K562 (cell line): ENCODE measurements around the gene ZNF439. TPM values are rescaled to one million over a fixed set of nuclear protein-coding genes. Genes with fewer than 3 reads are reported as not detected.

Experiments
- ARID1B ChIP-seq: fragments of 450-650 bp; IDR thresholded peaks from 2 replicates; pipeline ENCODE4 v1.6.1; 2016; ENCODE audit warnings: antibody characterized with exemption, mild to moderate bottlenecking, inconsistent platforms
- ARNT ChIP-seq, 2 experiments: fragments of 450-650 bp; IDR thresholded peaks; 2 replicates each; pipeline ENCODE4 v1.6.1; 2016; ENCODE audit warnings: mild to moderate bottlenecking in 1 of 2
- BHLHE40 ChIP-seq: IDR thresholded peaks from 2 replicates; pipeline ENCODE4 v1.6.1; 2011; ENCODE audit warnings: low read length, improper control_type of control experiment
- BRF1 ChIP-seq: IDR thresholded peaks from 3 replicates; pipeline ENCODE4 v1.6.1; 2011; ENCODE audit warnings: borderline replicate concordance, mild to moderate bottlenecking; ENCODE audit not compliant: insufficient read length; ENCODE audit errors: extremely low read depth
- EP300 ChIP-seq: IDR thresholded peaks from 2 replicates; pipeline ENCODE4 v1.6.1; 2012; ENCODE audit warnings: low read length, improper control_type of control experiment
- EP400 ChIP-seq: fragments of 450-650 bp; IDR thresholded peaks from 2 replicates; pipeline ENCODE4 v1.6.1; 2017; ENCODE audit warnings: antibody characterized with exemption, mild to moderate bottlenecking, moderate library complexity
- EWSR1 ChIP-seq: fragments of 450-650 bp; IDR thresholded peaks from 2 replicates; pipeline ENCODE4 v1.6.1; 2018; ENCODE audit warnings: borderline replicate concordance, mild to moderate bottlenecking, low read depth, moderate library complexity; ENCODE audit not compliant: partially characterized antibody
- FOSL1 ChIP-seq: fragments of 200-800 bp; sonication (Bioruptor generic); conservative IDR thresholded peaks from 2 replicates; pipeline ENCODE4 v1.6.1; 2016; ENCODE audit warnings: missing genetic modification characterization, missing compliant biosample characterization
- HLTF ChIP-seq: fragments of 450-650 bp; IDR thresholded peaks from 2 replicates; pipeline ENCODE4 v1.6.1; 2016
- JUN ChIP-seq, 2 experiments: sonication (generic) in 1 of 2; formaldehyde crosslinking in 1 of 2; IDR thresholded peaks; 2 replicates each; pipeline versions ENCODE4 v1.6.1 to v1.8.0; 2012 to 2022; ENCODE audit warnings: borderline replicate concordance in 2 of 2, mild to moderate bottlenecking in 2 of 2, improper control_type of control experiment in 1 of 2, low read depth in 1 of 2, low read length in 1 of 2, missing genetic modification reagents in 1 of 2
- KDM2B ChIP-seq: fragments of 250-450 bp; sonication (Bioruptor Pico); IDR thresholded peaks from 2 replicates; pipeline ENCODE4 v1.8.0; 2021; ENCODE audit warnings: mild to moderate bottlenecking, moderate library complexity
- NCOA1 ChIP-seq: fragments of 450-650 bp; IDR thresholded peaks from 2 replicates; pipeline ENCODE4 v1.6.1; 2016; ENCODE audit warnings: low read depth
- POLR2B ChIP-seq: fragments of 450-650 bp; IDR thresholded peaks from 2 replicates; pipeline ENCODE4 v1.6.1; 2018; ENCODE audit warnings: low read depth; ENCODE audit not compliant: partially characterized antibody
- SMAD3 ChIP-seq: fragments of 450-650 bp; formaldehyde crosslinking; conservative IDR thresholded peaks from 2 replicates; pipeline ENCODE4 v1.4.0; 2020; ENCODE audit warnings: mild to moderate bottlenecking
- SMAD4 ChIP-seq: fragments of 250-450 bp; sonication (Bioruptor Pico); conservative IDR thresholded peaks from 2 replicates; pipeline ENCODE4 v1.8.0; 2021; ENCODE audit warnings: inconsistent platforms, mild to moderate bottlenecking, moderate library complexity
- ZKSCAN8 ChIP-seq: fragments of 200-800 bp; sonication (Bioruptor generic); IDR thresholded peaks from 2 replicates; pipeline ENCODE4 v1.6.1; 2016; ENCODE audit warnings: missing genetic modification characterization, missing compliant biosample characterization
- ZNF24 ChIP-seq: fragments of 450-650 bp; IDR thresholded peaks from 2 replicates; pipeline ENCODE4 v1.6.1; 2016
- ZNF324 ChIP-seq: fragments of 250-450 bp; sonication (Bioruptor Pico); IDR thresholded peaks from 2 replicates; pipeline ENCODE4 v1.4.0; 2020; ENCODE audit warnings: mild to moderate bottlenecking
- ZNF785 ChIP-seq: fragments of 250-450 bp; sonication (Bioruptor Pico); IDR thresholded peaks from 2 replicates; pipeline ENCODE4 v1.4.0; 2020; ENCODE audit warnings: mild to moderate bottlenecking
- polyA plus RNA-seq, 8 experiments: library from polyadenylated mRNA; depleted of rRNA in 4 of 8; stranded (reverse) in 5 of 8; unstranded in 3 of 8; fragments of >200 nt; fragmentation: Nextera tagmentation in 2 of 8; fragmentation: Illumina TruSeq in 1 of 8; extraction: Ambion mirVana in 2 of 8; extraction: Trizol in 1 of 8; gene quantifications; 2 replicates each; pipeline versions ENCODE4 v1.2.1 to v1.2.3, GENCODE V29; 2011 to 2014; ENCODE audit warnings: inconsistent platforms in 1 of 8, missing spikeins in 1 of 8
- total RNA-seq, 7 experiments: library from RNA; depleted of rRNA in 6 of 7; stranded (reverse); fragments of >200 nt in 6 of 7; fragmentation: Illumina TruSeq in 2 of 7; extraction: Trizol in 2 of 7; gene quantifications; 2 replicates each; pipeline versions ENCODE4 v1.2.1 to v1.2.3, GENCODE V29; 2011 to 2021; ENCODE audit warnings: low replicate concordance in 1 of 7
- TF ChIP-seq, protein P1 (sequence below): sonication (generic); formaldehyde crosslinking; IDR thresholded peaks from 2 replicates; pipeline ENCODE4 v1.5.0; 2020; ENCODE audit warnings: missing genetic modification reagents
- TF ChIP-seq, protein P2 (sequence below): sonication (generic); formaldehyde crosslinking; IDR thresholded peaks from 2 replicates; pipeline ENCODE4 v1.8.1; 2022; ENCODE audit warnings: missing genetic modification reagents
- TF ChIP-seq, protein P3 (sequence below): IDR thresholded peaks from 2 replicates; pipeline ENCODE4 v1.6.1; 2011; ENCODE audit warnings: borderline replicate concordance, low read depth, mild to moderate bottlenecking, moderate library complexity, low read length; ENCODE audit not compliant: insufficient read depth, poor library complexity, severe bottlenecking
- TF ChIP-seq, protein P4 (sequence below), 2 experiments: fragments of 450-650 bp in 1 of 2; sonication (generic) in 1 of 2; formaldehyde crosslinking in 1 of 2; IDR thresholded peaks in 1 of 2; conservative IDR thresholded peaks in 1 of 2; 2 replicates each; pipeline versions ENCODE4 v1.6.1 to v1.8.1; 2016 to 2023; ENCODE audit warnings: mild to moderate bottlenecking in 2 of 2, moderate library complexity in 2 of 2, inconsistent platforms in 1 of 2, missing genetic modification reagents in 1 of 2
- TF ChIP-seq, protein P5 (sequence below): fragments of 450-650 bp; conservative IDR thresholded peaks from 2 replicates; pipeline ENCODE4 v1.6.1; 2016; ENCODE audit warnings: missing genetic modification characterization, low read depth, mild to moderate bottlenecking, missing compliant biosample characterization, moderate library complexity

The ZNF439 gene
- total and polyA plus RNA-seq, 9 of the 15 experiments (the other 6 are each of a cell fraction or from before 2014, with no cell fraction given): 0.04 to 0.18 (median 0.10) TPM; not detected in 3

DNA sequence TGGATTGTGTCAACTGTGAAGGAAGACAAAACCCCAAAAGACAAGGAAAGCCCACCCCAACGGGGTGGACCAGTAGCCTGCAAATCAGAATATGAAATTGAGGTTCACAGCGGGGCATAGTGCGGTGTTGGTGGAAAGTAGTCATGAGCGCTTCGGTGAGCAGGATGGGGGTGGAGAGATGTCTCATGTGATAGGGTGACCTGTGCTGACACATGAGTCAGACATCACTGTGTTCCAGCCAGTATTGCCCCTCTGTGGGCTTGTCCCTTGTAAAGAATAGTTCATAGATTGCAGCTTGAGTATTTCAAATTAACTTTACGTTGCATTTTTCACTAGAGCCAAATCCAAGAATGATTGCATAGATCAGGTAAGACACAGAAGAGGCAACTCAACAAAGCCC, 46.3 kb downstream of the ZNF439 start (continued):
- peak; percentile 24; the same call in 1 of the 2 replicates for TF ChIP-seq ARID1B
- no peak for TF ChIP-seq ZNF24
- no peak for TF ChIP-seq HLTF
- no peak for TF ChIP-seq ZNF785 (CRISPR knock-in tag)
- TF ChIP-seq, protein P1, sequence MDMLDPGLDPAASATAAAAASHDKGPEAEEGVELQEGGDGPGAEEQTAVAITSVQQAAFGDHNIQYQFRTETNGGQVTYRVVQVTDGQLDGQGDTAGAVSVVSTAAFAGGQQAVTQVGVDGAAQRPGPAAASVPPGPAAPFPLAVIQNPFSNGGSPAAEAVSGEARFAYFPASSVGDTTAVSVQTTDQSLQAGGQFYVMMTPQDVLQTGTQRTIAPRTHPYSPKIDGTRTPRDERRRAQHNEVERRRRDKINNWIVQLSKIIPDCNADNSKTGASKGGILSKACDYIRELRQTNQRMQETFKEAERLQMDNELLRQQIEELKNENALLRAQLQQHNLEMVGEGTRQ (CRISPR knock-in tag): no peak
- peak; percentile 58 for TF ChIP-seq FOSL1
- TF ChIP-seq, protein P2, sequence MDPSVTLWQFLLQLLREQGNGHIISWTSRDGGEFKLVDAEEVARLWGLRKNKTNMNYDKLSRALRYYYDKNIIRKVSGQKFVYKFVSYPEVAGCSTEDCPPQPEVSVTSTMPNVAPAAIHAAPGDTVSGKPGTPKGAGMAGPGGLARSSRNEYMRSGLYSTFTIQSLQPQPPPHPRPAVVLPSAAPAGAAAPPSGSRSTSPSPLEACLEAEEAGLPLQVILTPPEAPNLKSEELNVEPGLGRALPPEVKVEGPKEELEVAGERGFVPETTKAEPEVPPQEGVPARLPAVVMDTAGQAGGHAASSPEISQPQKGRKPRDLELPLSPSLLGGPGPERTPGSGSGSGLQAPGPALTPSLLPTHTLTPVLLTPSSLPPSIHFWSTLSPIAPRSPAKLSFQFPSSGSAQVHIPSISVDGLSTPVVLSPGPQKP: no peak
- no peak for TF ChIP-seq SMAD3 (CRISPR knock-in tag)
- no peak for TF ChIP-seq EP300
- no peak for TF ChIP-seq SMAD4
- no peak for TF ChIP-seq ZNF324 (CRISPR knock-in tag)
- TF ChIP-seq, protein P3, sequence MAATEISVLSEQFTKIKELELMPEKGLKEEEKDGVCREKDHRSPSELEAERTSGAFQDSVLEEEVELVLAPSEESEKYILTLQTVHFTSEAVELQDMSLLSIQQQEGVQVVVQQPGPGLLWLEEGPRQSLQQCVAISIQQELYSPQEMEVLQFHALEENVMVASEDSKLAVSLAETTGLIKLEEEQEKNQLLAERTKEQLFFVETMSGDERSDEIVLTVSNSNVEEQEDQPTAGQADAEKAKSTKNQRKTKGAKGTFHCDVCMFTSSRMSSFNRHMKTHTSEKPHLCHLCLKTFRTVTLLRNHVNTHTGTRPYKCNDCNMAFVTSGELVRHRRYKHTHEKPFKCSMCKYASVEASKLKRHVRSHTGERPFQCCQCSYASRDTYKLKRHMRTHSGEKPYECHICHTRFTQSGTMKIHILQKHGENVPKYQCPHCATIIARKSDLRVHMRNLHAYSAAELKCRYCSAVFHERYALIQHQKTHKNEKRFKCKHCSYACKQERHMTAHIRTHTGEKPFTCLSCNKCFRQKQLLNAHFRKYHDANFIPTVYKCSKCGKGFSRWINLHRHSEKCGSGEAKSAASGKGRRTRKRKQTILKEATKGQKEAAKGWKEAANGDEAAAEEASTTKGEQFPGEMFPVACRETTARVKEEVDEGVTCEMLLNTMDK: no peak
- TF ChIP-seq ARNT (IDR thresholded peaks at IDR 0.05): no peak
- TF ChIP-seq NCOA1: no peak
- TF ChIP-seq, protein P4, sequence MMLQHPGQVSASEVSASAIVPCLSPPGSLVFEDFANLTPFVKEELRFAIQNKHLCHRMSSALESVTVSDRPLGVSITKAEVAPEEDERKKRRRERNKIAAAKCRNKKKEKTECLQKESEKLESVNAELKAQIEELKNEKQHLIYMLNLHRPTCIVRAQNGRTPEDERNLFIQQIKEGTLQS (IDR thresholded peaks at IDR 0.05): peak; percentile 26; the same call in 1 of the 2 replicates
- TF ChIP-seq, protein P4 (CRISPR knock-in tag; conservative IDR thresholded peaks at IDR 0.05): no peak
- TF ChIP-seq EWSR1: no peak
- no peak for TF ChIP-seq ZKSCAN8 (CRISPR knock-in tag)
- no peak for TF ChIP-seq KDM2B (CRISPR knock-in tag)
- 0 out of 2 replicates have a peak, but pooled peaks have one; percentile 23 for TF ChIP-seq JUN (IDR thresholded peaks at IDR 0.05; ENCODE audit: borderline replicate concordance, low read depth, low read length)
- no peak for TF ChIP-seq JUN (CRISPR knock-in tag; IDR thresholded peaks at IDR 0.05; ENCODE audit: borderline replicate concordance)
- no peak for TF ChIP-seq POLR2B
- no peak for TF ChIP-seq BHLHE40
- TF ChIP-seq, protein P5, sequence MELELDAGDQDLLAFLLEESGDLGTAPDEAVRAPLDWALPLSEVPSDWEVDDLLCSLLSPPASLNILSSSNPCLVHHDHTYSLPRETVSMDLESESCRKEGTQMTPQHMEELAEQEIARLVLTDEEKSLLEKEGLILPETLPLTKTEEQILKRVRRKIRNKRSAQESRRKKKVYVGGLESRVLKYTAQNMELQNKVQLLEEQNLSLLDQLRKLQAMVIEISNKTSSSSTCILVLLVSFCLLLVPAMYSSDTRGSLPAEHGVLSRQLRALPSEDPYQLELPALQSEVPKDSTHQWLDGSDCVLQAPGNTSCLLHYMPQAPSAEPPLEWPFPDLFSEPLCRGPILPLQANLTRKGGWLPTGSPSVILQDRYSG (tag): no peak
- no peak for TF ChIP-seq EP400
- no peak for TF ChIP-seq BRF1
